Thymus (tissue), 14 donors: Measurements from ENCODE around the gene SPINT2. TPM values are rescaled to one million over a fixed set of nuclear protein-coding genes. Genes with fewer than 3 reads are reported as not detected.

Experiments used
- DNase-seq, 9 donors: peaks; one replicate each; pipeline ENCODE4 v3.0.0-alpha.2; 2013; ENCODE audit warnings: low spot score in 9 of 9, low read depth in 6 of 9, missing footprints in 1 of 9
- H3K27ac ChIP-seq, 2 donors: one replicate each; pipeline ENCODE4 v1.5.1; 2013; ENCODE audit warnings: control low read depth in 1 of 2, low read depth in 1 of 2, low read length in 1 of 2, mild to moderate bottlenecking in 1 of 2, moderate library complexity in 1 of 2
- H3K27me3 ChIP-seq, 2 donors: one replicate each; pipeline ENCODE4 v1.5.1; 2013; ENCODE audit warnings: low read length in 1 of 2; ENCODE audit not compliant: control insufficient read depth in 2 of 2, insufficient read depth in 1 of 2
- H3K36me3 ChIP-seq, 2 donors: one replicate each; pipeline ENCODE4 v1.5.1; 2013; ENCODE audit warnings: low read length in 1 of 2, mild to moderate bottlenecking in 1 of 2, moderate library complexity in 1 of 2; ENCODE audit not compliant: control insufficient read depth in 2 of 2, insufficient read depth in 2 of 2
- H3K4me1 ChIP-seq, 2 donors: one replicate each; pipeline ENCODE4 v1.5.1; 2013; ENCODE audit warnings: low read length in 2 of 2; ENCODE audit not compliant: control insufficient read depth in 2 of 2, insufficient read depth in 2 of 2
- H3K4me3 ChIP-seq, 2 donors: one replicate each; pipeline ENCODE4 v1.5.1; 2013; ENCODE audit warnings: low read length in 2 of 2, control low read depth in 1 of 2, mild to moderate bottlenecking in 1 of 2
- H3K9me3 ChIP-seq, 2 donors: one replicate each; pipeline ENCODE4 v1.5.1; 2013; ENCODE audit warnings: low read length in 1 of 2, mild to moderate bottlenecking in 1 of 2; ENCODE audit not compliant: control insufficient read depth in 2 of 2, insufficient read depth in 1 of 2
- WGBS: extraction: QIAGEN DNeasy Blood & Tissue Kit; methylation state at CpG from one replicate; pipeline ENCODE4 v1.1.7; 2013; 5-methylcytosine and 5-hydroxymethylcytosine counted together
- long read RNA-seq, 10 donors: transcript quantifications; one replicate each; lab custom pipeline, GENCODE V29; 2026
- polyA plus RNA-seq: library from polyadenylated mRNA; stranded (reverse); fragments of 200-250 nt; gene quantifications from one replicate; pipeline ENCODE4 v1.2.3, GENCODE V29; 2013
- total RNA-seq: library from RNA; stranded (reverse); fragments of 120-200 nt; gene quantifications from one replicate; pipeline ENCODE4 v1.2.4, GENCODE V29; 2013
- donor health status: healthy.

Gene SPINT2, protein sequence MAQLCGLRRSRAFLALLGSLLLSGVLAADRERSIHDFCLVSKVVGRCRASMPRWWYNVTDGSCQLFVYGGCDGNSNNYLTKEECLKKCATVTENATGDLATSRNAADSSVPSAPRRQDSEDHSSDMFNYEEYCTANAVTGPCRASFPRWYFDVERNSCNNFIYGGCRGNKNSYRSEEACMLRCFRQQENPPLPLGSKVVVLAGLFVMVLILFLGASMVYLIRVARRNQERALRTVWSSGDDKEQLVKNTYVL
- total RNA-seq, result 107 TPM
- 253 TPM for polyA plus RNA-seq
- long read RNA-seq, donor 1, transcript SPINT2-201 (7 exons, 1,802 nt), result major isoform, 5 of 6 reads
- long read RNA-seq, donor 1, partial matches to known transcripts, result 0 of 6 reads
- long read RNA-seq, donor 1, other reads (novel, unspliced or antisense), result 0 of 6 reads
- long read RNA-seq, donor 2, transcript SPINT2-201 (7 exons, 1,802 nt), result major isoform, 111 of 140 reads
- long read RNA-seq, donor 2, partial matches to known transcripts, result 23 of 140 reads
- long read RNA-seq, donor 2, other reads (novel, unspliced or antisense), result 0 of 140 reads
- long read RNA-seq, donor 3, transcript SPINT2-201 (7 exons, 1,802 nt), result major isoform, 106 of 126 reads
- long read RNA-seq, donor 3, transcript SPINT2-202 (6 exons, 1,367 nt), result minor isoform, 6 of 126 reads
- long read RNA-seq, donor 3, partial matches to known transcripts, result 13 of 126 reads
- long read RNA-seq, donor 3, other reads (novel, unspliced or antisense), result 0 of 126 reads
- long read RNA-seq, donor 4, transcript SPINT2-201 (7 exons, 1,802 nt), result major isoform, 46 of 54 reads
- long read RNA-seq, donor 4, partial matches to known transcripts, result 0 of 54 reads
- long read RNA-seq, donor 4, other reads (novel, unspliced or antisense), result 5 of 54 reads
- long read RNA-seq, donor 5, transcript SPINT2-201 (7 exons, 1,802 nt), result major isoform, 130 of 160 reads
- long read RNA-seq, donor 5, partial matches to known transcripts, result 23 of 160 reads
- long read RNA-seq, donor 5, other reads (novel, unspliced or antisense), result 0 of 160 reads
- long read RNA-seq, donor 6, transcript SPINT2-201 (7 exons, 1,802 nt), result major isoform, 63 of 76 reads
- long read RNA-seq, donor 6, transcript SPINT2-202 (6 exons, 1,367 nt), result minor isoform, 5 of 76 reads
- long read RNA-seq, donor 6, partial matches to known transcripts, result 7 of 76 reads
- long read RNA-seq, donor 6, other reads (novel, unspliced or antisense), result 0 of 76 reads
- long read RNA-seq, donor 7, transcript SPINT2-201 (7 exons, 1,802 nt), result major isoform, 45 of 69 reads
- long read RNA-seq, donor 7, partial matches to known transcripts, result 17 of 69 reads
- long read RNA-seq, donor 7, other reads (novel, unspliced or antisense), result 6 of 69 reads
- long read RNA-seq, donor 8, transcript SPINT2-201 (7 exons, 1,802 nt), result major isoform, 37 of 40 reads
- long read RNA-seq, donor 8, partial matches to known transcripts, result 0 of 40 reads
- long read RNA-seq, donor 8, other reads (novel, unspliced or antisense), result 0 of 40 reads
- long read RNA-seq, donor 9, transcript SPINT2-201 (7 exons, 1,802 nt), result major isoform, 46 of 49 reads
- long read RNA-seq, donor 9, partial matches to known transcripts, result 0 of 49 reads
- long read RNA-seq, donor 9, other reads (novel, unspliced or antisense), result 0 of 49 reads
- long read RNA-seq, donor 10, transcript SPINT2-201 (7 exons, 1,802 nt), result major isoform, 54 of 65 reads
- long read RNA-seq, donor 10, partial matches to known transcripts, result 7 of 65 reads
- long read RNA-seq, donor 10, other reads (novel, unspliced or antisense), result 0 of 65 reads

DNA sequence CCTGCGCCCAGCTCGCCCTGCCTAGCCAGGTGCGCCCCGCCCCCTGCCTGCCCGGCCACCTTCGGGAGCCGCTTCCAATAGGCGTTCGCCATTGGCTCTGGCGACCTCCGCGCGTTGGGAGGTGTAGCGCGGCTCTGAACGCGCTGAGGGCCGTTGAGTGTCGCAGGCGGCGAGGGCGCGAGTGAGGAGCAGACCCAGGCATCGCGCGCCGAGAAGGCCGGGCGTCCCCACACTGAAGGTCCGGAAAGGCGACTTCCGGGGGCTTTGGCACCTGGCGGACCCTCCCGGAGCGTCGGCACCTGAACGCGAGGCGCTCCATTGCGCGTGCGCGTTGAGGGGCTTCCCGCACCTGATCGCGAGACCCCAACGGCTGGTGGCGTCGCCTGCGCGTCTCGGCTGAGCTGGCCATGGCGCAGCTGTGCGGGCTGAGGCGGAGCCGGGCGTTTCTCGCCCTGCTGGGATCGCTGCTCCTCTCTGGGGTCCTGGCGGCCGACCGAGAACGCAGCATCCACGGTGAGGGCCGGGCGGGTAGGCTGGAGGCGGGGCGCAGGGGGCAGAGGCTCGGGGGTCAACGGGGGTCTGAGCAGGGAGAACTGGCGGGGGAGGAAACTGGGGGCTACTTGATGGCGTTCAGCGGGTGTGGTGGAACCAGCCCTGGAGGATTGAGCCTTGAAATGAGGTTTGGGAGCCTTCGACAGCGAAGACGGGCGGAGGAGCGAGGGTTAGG lies at the start of gene SPINT2:
SPINT2 (plus strand) TSS at position 88 of the 727 bp plus-strand sequence; CDS start at position 408, 320 bp downstream.
- Histone ChIP-seq H3K4me1 (peaks cover 23 to 24% of the 10 kb centered on the region in 2 donors), H3K27ac (peak within 1 kb of the TSS; percentile 83 to 85), H3K4me3 (peak within 1 kb of the TSS; percentile 59 to 67), H3K9me3 (no peaks in the 10 kb centered on the region), H3K36me3 (no peaks in the 10 kb centered on the region), H3K27me3 (peaks cover 0 to 7% of the 10 kb centered on the region in 2 donors)
- DNase-seq, result peak in 7 of 9 donors; percentile 39 to 82 (median 57)
- WGBS, result 1% methylated on average over 78 of the region's 78 CpGs

DNA sequence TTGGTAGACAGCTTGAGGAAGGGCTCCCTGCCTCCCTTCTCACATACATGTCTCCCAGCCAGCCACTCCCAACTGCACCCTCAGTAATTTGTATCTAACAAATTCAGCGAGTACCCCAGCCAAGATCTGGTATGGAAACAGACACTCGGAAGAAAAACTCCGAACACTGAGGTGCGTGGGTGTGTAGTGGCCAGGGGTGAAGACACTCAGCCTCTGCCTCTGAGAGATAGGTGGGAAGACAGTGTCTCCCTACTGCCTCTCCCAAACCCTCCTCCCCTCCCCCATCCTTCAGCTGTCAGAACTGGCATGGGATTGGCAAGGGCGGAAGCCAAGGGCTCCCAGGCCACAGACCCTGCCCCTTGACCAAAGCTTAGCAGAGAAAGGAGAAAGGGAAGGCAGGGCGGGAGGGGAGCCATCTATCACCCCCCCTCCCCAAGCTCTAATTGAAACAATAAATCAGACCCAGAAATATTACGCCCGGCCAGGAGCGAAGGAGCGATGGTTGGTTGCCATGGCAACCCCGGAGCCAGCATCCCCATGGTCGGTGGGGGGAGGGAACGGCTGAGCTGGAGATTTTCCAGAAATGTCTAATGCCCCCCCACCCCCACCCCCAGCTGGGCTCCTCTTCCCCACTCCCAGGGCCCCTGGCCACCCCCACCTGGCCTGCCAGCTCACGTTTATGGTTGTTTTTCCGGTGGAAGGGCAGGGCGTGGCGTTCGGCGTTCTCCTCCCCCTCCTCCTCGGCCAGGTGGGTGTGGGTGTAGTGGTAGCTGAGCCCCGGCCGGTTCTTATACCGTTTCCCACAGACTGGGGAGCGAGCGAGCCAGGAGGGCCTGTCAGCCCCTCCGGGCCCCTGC lies 47.4 kb upstream of the SPINT2 start:
- Histone ChIP-seq H3K27ac (no peak overlapping the region), H3K9me3 (no peaks in the 10 kb centered on the region), H3K4me3 (no peak overlapping the region), H3K36me3 (no peaks in the 10 kb centered on the region), H3K27me3 (peaks cover 12 to 68% of the 10 kb centered on the region in 2 donors), H3K4me1 (peaks cover 12 to 14% of the 10 kb centered on the region in 2 donors)
- 59% methylated on average over 26 of the region's 26 CpGs for whole genome bisulfite sequencing
- no peak for DNase-seq

DNA sequence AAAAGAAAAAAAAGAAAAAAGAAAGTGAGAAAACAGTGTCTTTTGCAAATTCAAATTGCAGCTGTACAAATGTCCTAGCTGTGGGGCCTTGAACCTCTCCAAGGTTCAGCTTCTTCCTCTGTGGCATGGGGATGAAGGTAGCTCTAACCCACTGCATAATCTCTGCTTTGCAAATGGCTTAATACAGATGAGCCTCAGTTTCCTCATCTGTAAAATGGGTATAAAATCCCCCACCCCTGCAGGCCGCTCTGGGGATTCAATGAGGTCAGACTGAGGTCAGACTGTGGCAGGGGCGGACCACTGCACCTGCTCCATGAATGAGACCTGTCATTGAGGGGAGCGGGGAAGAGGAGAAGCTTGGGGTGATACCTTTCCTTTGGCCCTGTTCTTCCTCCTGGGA lies 46.2 kb upstream of the SPINT2 start:
- H3K4me3 ChIP-seq, result no peak overlapping the region
- no peak for DNase-seq
- H3K36me3 ChIP-seq, result no peaks in the 10 kb centered on the region
- H3K4me1 ChIP-seq, result peaks cover 12 to 13% of the 10 kb centered on the region in 2 donors
- 98% methylated on average over 3 of the region's 3 CpGs for WGBS
- no peaks in the 10 kb centered on the region for H3K9me3 ChIP-seq
- peaks cover 21 to 69% of the 10 kb centered on the region in 2 donors for H3K27me3 ChIP-seq
- no peak overlapping the region for H3K27ac ChIP-seq

DNA sequence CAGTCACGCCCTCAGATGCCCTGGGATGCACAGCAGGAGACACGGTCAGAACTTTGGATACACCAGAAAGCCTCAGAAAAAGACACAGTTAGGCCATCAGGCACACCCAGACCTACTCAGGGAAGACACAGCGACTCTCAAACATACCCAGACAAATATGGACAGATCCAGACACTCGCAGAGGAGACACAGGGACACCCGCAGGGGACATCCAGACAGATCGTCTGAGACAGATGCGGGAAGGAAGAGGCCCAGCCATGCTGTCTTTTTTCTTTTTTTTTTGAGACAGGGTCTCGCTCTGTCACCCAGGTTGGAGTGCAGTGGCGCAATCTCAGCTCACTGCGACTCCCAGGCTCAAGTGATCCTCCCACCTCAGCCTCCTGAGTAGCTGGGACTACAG lies 45.2 kb upstream of the SPINT2 start:
- H3K4me1 ChIP-seq, result peaks cover 3 to 9% of the 10 kb centered on the region in 2 donors
- H3K9me3 ChIP-seq, result no peaks in the 10 kb centered on the region
- H3K27ac ChIP-seq, result no peak overlapping the region
- H3K36me3 ChIP-seq, result no peaks in the 10 kb centered on the region
- WGBS, result 92% methylated on average over 10 of the region's 10 CpGs
- no peak for DNase-seq
- H3K27me3 ChIP-seq, result peaks cover 27 to 69% of the 10 kb centered on the region in 2 donors
- H3K4me3 ChIP-seq, result no peak overlapping the region

DNA sequence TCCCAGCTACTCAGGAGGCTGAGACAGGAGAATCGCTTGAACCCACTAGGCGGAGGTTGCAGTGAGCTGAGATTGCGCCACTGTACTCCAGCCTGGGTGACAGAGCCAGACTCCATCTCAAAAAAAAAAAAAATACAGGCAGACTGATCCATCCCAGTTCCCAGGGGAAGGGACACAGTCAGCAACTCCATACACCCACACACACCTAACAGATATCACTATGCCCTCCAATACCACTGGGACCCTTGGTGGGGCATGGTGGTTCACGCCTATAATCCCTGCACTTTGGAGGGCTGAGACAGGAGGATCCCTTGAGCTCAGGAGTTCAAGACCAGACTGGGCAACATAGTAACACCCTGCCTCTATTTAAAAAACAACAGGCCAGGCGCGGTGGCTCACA lies 43.0 kb upstream of the SPINT2 start:
- Histone ChIP-seq H3K27ac (no peak overlapping the region), H3K36me3 (no peaks in the 10 kb centered on the region), H3K4me1 (peaks cover 3 to 7% of the 10 kb centered on the region in 2 donors), H3K27me3 (peaks cover 45 to 79% of the 10 kb centered on the region in 2 donors), H3K4me3 (no peak overlapping the region), H3K9me3 (no peaks in the 10 kb centered on the region)
- 98% methylated on average over 6 of the region's 6 CpGs for WGBS
- no peak for DNase-seq

DNA sequence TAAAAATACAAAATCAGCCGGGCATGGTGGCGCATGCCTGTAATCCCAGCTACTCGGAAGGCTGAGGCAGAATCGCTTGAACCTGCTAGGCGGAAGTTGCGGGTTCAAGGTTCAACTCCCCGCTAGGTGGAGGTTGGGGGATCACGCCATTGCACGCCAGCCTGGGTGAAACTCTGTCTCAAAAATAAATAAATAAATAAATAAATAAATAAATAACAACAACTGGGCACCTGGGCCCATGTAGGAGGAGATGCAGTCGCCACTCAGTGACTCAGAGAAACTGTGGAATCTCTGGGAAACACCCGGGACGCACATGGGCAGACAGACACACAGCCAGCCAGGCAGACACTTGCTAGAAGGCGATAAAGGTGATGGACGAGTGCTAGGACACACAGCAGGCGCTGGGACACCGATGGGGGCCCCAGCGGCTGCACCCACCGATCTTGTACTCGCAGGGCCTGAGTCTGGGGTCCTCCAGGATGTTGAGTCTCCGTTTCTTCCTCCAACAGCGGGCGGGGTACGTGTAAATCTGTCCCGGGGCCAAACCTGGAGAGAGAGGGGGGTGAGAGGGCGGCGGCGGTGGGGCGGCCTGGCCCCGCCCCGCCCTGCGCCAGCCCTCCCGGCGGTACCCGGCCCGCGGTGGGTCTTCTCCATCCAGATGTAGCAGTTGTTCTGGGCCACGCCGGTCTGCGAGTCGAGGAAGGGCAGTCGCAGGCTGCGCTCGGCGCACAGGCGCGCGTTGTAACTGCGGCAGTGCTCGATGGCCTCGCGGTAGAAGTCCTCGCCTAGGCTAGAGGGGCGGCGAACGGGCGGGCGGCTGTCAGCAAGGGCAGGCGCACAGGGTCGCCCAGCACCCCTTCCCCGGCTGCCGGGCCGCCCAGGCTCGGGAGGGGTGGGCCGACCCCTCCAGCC lies 42.2 kb upstream of the SPINT2 start:
- no peak overlapping the region for H3K27ac ChIP-seq
- WGBS, result 45% methylated on average over 64 of the region's 64 CpGs
- no peak for DNase-seq
- no peaks in the 10 kb centered on the region for H3K36me3 ChIP-seq
- peaks cover 3 to 7% of the 10 kb centered on the region in 2 donors for H3K4me1 ChIP-seq
- H3K27me3 ChIP-seq, result peaks cover 50 to 82% of the 10 kb centered on the region in 2 donors
- H3K4me3 ChIP-seq, result no peak overlapping the region
- H3K9me3 ChIP-seq, result no peaks in the 10 kb centered on the region
